Mesendoderm (in vitro differentiated cells): ENCODE results near the gene KDM1B.
"Not testable (repeated sequence)": the region's sequence is repeated elsewhere in the genome, so short reads cannot be mapped to it uniquely, and the experiment has no call there.

Source experiments
- DNase-seq: peaks from one replicate; pipeline ENCODE4 v3.0.0; 2013
- H2AK5ac ChIP-seq: 2 replicates; pipeline ENCODE4 v1.6.1; 2013; ENCODE audit warnings: low read length, inconsistent platforms
- H2BK120ac ChIP-seq: 2 replicates; pipeline ENCODE4 v1.6.1; 2013; ENCODE audit warnings: low read depth, mild to moderate bottlenecking, low read length, moderate library complexity, mixed read lengths
- H2BK15ac ChIP-seq: replicated peaks from 2 replicates; pipeline ENCODE4 v1.6.1; 2013; ENCODE audit warnings: low read depth, mild to moderate bottlenecking, moderate library complexity
- H2BK5ac ChIP-seq: 2 replicates; pipeline ENCODE4 v1.6.1; 2013; ENCODE audit warnings: low read length, inconsistent platforms
- H3K18ac ChIP-seq: 2 replicates; pipeline ENCODE4 v1.6.1; 2013; ENCODE audit warnings: mild to moderate bottlenecking, low read length, mixed read lengths
- H3K23ac ChIP-seq: one replicate; pipeline ENCODE4 v1.6.1; 2013; ENCODE audit warnings: low read length
- H3K27ac ChIP-seq: 2 replicates; pipeline ENCODE4 v1.5.1; 2013; ENCODE audit warnings: low read depth, mild to moderate bottlenecking, inconsistent platforms, low read length, moderate library complexity
- H3K27me3 ChIP-seq: 2 replicates; pipeline ENCODE4 v1.6.1; 2013; ENCODE audit warnings: low read length, control low read depth, mild to moderate bottlenecking, inconsistent platforms; ENCODE audit not compliant: insufficient read depth, poor library complexity
- H3K36me3 ChIP-seq: 2 replicates; pipeline ENCODE4 v1.6.1; 2013; ENCODE audit warnings: low read length, inconsistent platforms; ENCODE audit not compliant: control insufficient read depth, insufficient read depth
- H3K4ac ChIP-seq: one replicate; pipeline ENCODE4 v1.6.1; 2013; ENCODE audit warnings: low read depth, mild to moderate bottlenecking, low read length, moderate library complexity
- H3K4me1 ChIP-seq: 2 replicates; pipeline ENCODE4 v1.6.1; 2013; ENCODE audit warnings: low read depth, low read length, inconsistent platforms; ENCODE audit not compliant: control insufficient read depth
- H3K4me2 ChIP-seq: 2 replicates; pipeline ENCODE4 v1.6.1; 2013; ENCODE audit warnings: low read length
- H3K4me3 ChIP-seq: 2 replicates; pipeline ENCODE4 v1.5.1; 2013; ENCODE audit warnings: mild to moderate bottlenecking, low read length
- H3K56ac ChIP-seq: one replicate; pipeline ENCODE4 v1.6.1; 2013; ENCODE audit warnings: low read length
- H3K79me1 ChIP-seq: 2 replicates; pipeline ENCODE4 v1.6.1; 2013; ENCODE audit warnings: low read length, inconsistent platforms
- H3K79me2 ChIP-seq: 2 replicates; pipeline ENCODE4 v1.6.1; 2013; ENCODE audit warnings: mild to moderate bottlenecking, low read length; ENCODE audit not compliant: control insufficient read depth, insufficient read depth
- H3K9ac ChIP-seq: 2 replicates; pipeline ENCODE4 v1.6.1; 2013; ENCODE audit warnings: low read length, inconsistent platforms
- H4K5ac ChIP-seq: one replicate; pipeline ENCODE4 v1.6.1; 2013; ENCODE audit warnings: low read length
- H4K8ac ChIP-seq: one replicate; pipeline ENCODE4 v1.6.1; 2013; ENCODE audit warnings: low read depth, mild to moderate bottlenecking, control low read depth, low read length, moderate library complexity
- WGBS: extraction: QIAGEN DNeasy Blood & Tissue Kit; methylation state at CpG from one replicate; pipeline ENCODE4 v1.1.7; 2013; ENCODE audit warnings: low lambda C conversion rate, missing lambda C conversion rate; ENCODE audit not compliant: insufficient coverage; ENCODE audit errors: extremely low coverage; 5-methylcytosine and 5-hydroxymethylcytosine counted together

The KDM1B gene

GRCh38 chr6:18226451-18227105, 71.4 kb downstream of the KDM1B start:
- not testable (repeated sequence) for H3K36me3 ChIP-seq, H3K79me2 ChIP-seq, H2BK15ac ChIP-seq, H2BK120ac ChIP-seq, H2BK5ac ChIP-seq, H3K23ac ChIP-seq, H2AK5ac ChIP-seq, H4K5ac ChIP-seq, H3K79me1 ChIP-seq, H3K18ac ChIP-seq, H3K27ac ChIP-seq, H3K4me2 ChIP-seq, H3K27me3 ChIP-seq, H3K4me3 ChIP-seq, H3K56ac ChIP-seq, H3K9ac ChIP-seq, H3K4ac ChIP-seq, H4K8ac ChIP-seq, H3K4me1 ChIP-seq
- DNase-seq = peak; percentile 80
- no CpG with 5 or more reads among the region's 5 CpGs for WGBS

- not testable (repeated sequence) for H3K56ac ChIP-seq, H3K79me2 ChIP-seq, H2BK15ac ChIP-seq, H3K79me1 ChIP-seq, H3K18ac ChIP-seq, DNase-seq, H3K4me2 ChIP-seq, H2BK5ac ChIP-seq, H3K9ac ChIP-seq, H4K5ac ChIP-seq, H4K8ac ChIP-seq, H3K4me3 ChIP-seq, H2BK120ac ChIP-seq, H3K23ac ChIP-seq, H3K4ac ChIP-seq, H3K4me1 ChIP-seq, H2AK5ac ChIP-seq, H3K27me3 ChIP-seq, H3K36me3 ChIP-seq, H3K27ac ChIP-seq
- no CpG with 5 or more reads among the region's 9 CpGs for WGBS
These were observed 71.9 kb downstream of the KDM1B start for GRCh38 chr6:18227166-18227565.

GRCh38 chr6:18228590-18228989, 73.4 kb downstream of the KDM1B start:
- H3K56ac ChIP-seq, H3K18ac ChIP-seq, H3K27me3 ChIP-seq, H3K36me3 ChIP-seq, H3K4me1 ChIP-seq, H2AK5ac ChIP-seq, H3K4me3 ChIP-seq, H3K23ac ChIP-seq, H3K79me1 ChIP-seq, H2BK15ac ChIP-seq, H4K5ac ChIP-seq, H4K8ac ChIP-seq, H3K9ac ChIP-seq, H2BK120ac ChIP-seq, H3K4ac ChIP-seq, H3K27ac ChIP-seq, DNase-seq, H3K4me2 ChIP-seq, H2BK5ac ChIP-seq: not testable (repeated sequence)
- no CpG with 5 or more reads among the region's 14 CpGs for WGBS
- peaks cover 11% of the 10 kb centered on the region for H3K79me2 ChIP-seq

- H3K4me2 ChIP-seq, H3K23ac ChIP-seq, H3K27me3 ChIP-seq, H2BK120ac ChIP-seq, H2BK5ac ChIP-seq, H3K27ac ChIP-seq, H3K9ac ChIP-seq, H4K5ac ChIP-seq, H4K8ac ChIP-seq, H3K79me1 ChIP-seq, H3K56ac ChIP-seq, H3K4me1 ChIP-seq, H2BK15ac ChIP-seq, H3K4ac ChIP-seq, H2AK5ac ChIP-seq, H3K18ac ChIP-seq, DNase-seq, H3K4me3 ChIP-seq: not testable (repeated sequence)
- WGBS = no CpG with 5 or more reads among the region's 7 CpGs
- Histone ChIP-seq H3K36me3 (peaks cover 10% of the 10 kb centered on the region), H3K79me2 (peaks cover 22% of the 10 kb centered on the region)
These were observed 76.6 kb downstream of the KDM1B start for GRCh38 chr6:18231856-18232255.

GRCh38 chr6:18233770-18234169, 78.5 kb downstream of the KDM1B start:
- not testable (repeated sequence) for H3K18ac ChIP-seq, H3K36me3 ChIP-seq, H3K9ac ChIP-seq, H3K4ac ChIP-seq, H3K4me2 ChIP-seq, H3K4me1 ChIP-seq, H3K27ac ChIP-seq, H2BK15ac ChIP-seq, H2AK5ac ChIP-seq, DNase-seq, H2BK5ac ChIP-seq, H4K8ac ChIP-seq, H2BK120ac ChIP-seq, H3K27me3 ChIP-seq, H3K23ac ChIP-seq, H3K4me3 ChIP-seq, H4K5ac ChIP-seq, H3K79me1 ChIP-seq, H3K56ac ChIP-seq
- H3K79me2 ChIP-seq = peaks cover 18% of the 10 kb centered on the region
- WGBS = no CpG with 5 or more reads among the region's 4 CpGs

GRCh38 chr6:18234564-18234963, 79.3 kb downstream of the KDM1B start:
- no peak overlapping the region for H2BK15ac ChIP-seq
- H3K36me3 ChIP-seq = peaks cover 8% of the 10 kb centered on the region
- no CpG with 5 or more reads among the region's 1 CpG for WGBS

More at GRCh38 chr6:18234564-18234963, 79.3 kb downstream of the KDM1B start:
- H4K5ac ChIP-seq = no peak overlapping the region
- no peak overlapping the region for H3K56ac ChIP-seq
- H3K23ac ChIP-seq = no peak overlapping the region
- peaks cover 1% of the 10 kb centered on the region for H3K79me1 ChIP-seq
- no peaks in the 10 kb centered on the region for H3K27me3 ChIP-seq
- peaks cover 19% of the 10 kb centered on the region for H3K79me2 ChIP-seq
- no peak overlapping the region for H4K8ac ChIP-seq
- no peak overlapping the region for H3K4ac ChIP-seq
- no peak overlapping the region for H2AK5ac ChIP-seq
- H3K4me3 ChIP-seq = no peak overlapping the region
- no peak overlapping the region for H3K27ac ChIP-seq
- no peak overlapping the region for H2BK5ac ChIP-seq
- no peak for DNase-seq
- H3K4me1 ChIP-seq = no peaks in the 10 kb centered on the region
- H3K4me2 ChIP-seq = no peak overlapping the region
- H3K9ac ChIP-seq = no peak overlapping the region
- no peak overlapping the region for H2BK120ac ChIP-seq
- no peak overlapping the region for H3K18ac ChIP-seq
